Lower leg skin (tissue), 4 donors: Measurements from ENCODE around the gene SAP30. TPM values are rescaled to one million over a fixed set of nuclear protein-coding genes. Genes with fewer than 3 reads are reported as not detected.

ENCODE experiments used
- DNase-seq, 2 donors: peaks; one replicate each; pipeline ENCODE4 v3.0.0-alpha.2; 2019; ENCODE audit warnings: low spot score in 2 of 2
- H3K4me3 ChIP-seq: fragments of 200-600 bp; sonication (generic); 2 replicates; pipeline ENCODE4 v1.5.1; 2017; ENCODE audit warnings: mild to moderate bottlenecking, low read depth; ENCODE audit not compliant: poor library complexity, severe bottlenecking
- POLR2A ChIP-seq, 2 donors: fragments of 450-650 bp; IDR thresholded peaks; one replicate each; pipeline ENCODE4 v1.6.1; 2016 to 2017; ENCODE audit warnings: antibody characterized with exemption in 2 of 2, mild to moderate bottlenecking in 1 of 2, moderate library complexity in 1 of 2
- WGBS, 2 donors: methylation state at CpG; one replicate each; pipeline ENCODE4 v1.1.5; 2018; 5-methylcytosine and 5-hydroxymethylcytosine counted together
- intact Hi-C: fragments of 100-400 bp; cut with DNase I; formaldehyde crosslinking; loops from one replicate; pipeline ENCODE4 v1.15.0; 2023; ENCODE audit warnings: low total_unique reads
- total RNA-seq, 4 donors: library from RNA; depleted of rRNA; stranded (reverse); fragments of >200 nt; gene quantifications; one replicate each; pipeline ENCODE4 v1.1.0, GENCODE V29; 2016
- TF ChIP-seq, protein P1 (sequence below), 3 donors: fragments of 450-650 bp; IDR thresholded peaks; one replicate each; pipeline ENCODE4 v1.5.1; 2016; ENCODE audit warnings: antibody characterized with exemption in 3 of 3, mild to moderate bottlenecking in 3 of 3, moderate library complexity in 2 of 3

The SAP30 gene
- total RNA-seq, 4 donors from 2014 or later: 14.4 to 25.1 (median 18.3) TPM

DNA sequence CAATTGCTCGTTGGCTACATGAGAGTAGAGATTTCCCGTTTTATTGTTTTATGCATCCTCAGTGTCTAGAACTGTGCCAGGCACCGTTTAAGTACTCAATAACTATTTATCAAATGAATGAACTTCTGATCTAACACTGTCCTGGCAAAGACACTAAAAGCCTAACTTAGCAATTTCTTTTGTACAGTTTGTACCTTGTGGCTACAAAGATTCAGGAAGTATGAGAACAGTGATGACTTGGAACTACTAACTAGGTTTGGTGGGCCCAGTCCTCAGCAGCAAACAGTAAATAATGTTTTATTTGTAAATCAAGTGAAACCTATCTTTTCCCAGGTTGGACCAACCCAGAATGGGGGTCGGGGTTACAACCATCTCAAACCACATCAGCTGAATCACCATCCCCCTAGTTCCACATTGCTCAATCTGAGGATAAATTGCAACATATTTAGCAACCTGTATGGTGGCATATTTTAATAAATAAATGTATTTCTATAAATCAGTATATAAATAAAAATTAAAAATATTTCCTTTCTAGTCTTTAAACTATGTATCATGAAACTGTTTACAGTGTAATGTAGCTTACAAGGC, 40.4 kb downstream of the SAP30 start:
- H3K4me3 ChIP-seq: no peak overlapping the region
- intact Hi-C loops: loop anchor here (10.0 kb wide), 1 partner anchor 396 kb away; no protein-coding TSS in a partner anchor
- WGBS, 2 donors: 50 to 55% methylated on average over 4 of the region's 4 CpGs
- DNase-seq: no peak
- TF ChIP-seq, protein P1, sequence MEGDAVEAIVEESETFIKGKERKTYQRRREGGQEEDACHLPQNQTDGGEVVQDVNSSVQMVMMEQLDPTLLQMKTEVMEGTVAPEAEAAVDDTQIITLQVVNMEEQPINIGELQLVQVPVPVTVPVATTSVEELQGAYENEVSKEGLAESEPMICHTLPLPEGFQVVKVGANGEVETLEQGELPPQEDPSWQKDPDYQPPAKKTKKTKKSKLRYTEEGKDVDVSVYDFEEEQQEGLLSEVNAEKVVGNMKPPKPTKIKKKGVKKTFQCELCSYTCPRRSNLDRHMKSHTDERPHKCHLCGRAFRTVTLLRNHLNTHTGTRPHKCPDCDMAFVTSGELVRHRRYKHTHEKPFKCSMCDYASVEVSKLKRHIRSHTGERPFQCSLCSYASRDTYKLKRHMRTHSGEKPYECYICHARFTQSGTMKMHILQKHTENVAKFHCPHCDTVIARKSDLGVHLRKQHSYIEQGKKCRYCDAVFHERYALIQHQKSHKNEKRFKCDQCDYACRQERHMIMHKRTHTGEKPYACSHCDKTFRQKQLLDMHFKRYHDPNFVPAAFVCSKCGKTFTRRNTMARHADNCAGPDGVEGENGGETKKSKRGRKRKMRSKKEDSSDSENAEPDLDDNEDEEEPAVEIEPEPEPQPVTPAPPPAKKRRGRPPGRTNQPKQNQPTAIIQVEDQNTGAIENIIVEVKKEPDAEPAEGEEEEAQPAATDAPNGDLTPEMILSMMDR (IDR thresholded peaks at IDR 0.05): no peak
- no peak for TF ChIP-seq POLR2A (IDR thresholded peaks at IDR 0.05)

DNA sequence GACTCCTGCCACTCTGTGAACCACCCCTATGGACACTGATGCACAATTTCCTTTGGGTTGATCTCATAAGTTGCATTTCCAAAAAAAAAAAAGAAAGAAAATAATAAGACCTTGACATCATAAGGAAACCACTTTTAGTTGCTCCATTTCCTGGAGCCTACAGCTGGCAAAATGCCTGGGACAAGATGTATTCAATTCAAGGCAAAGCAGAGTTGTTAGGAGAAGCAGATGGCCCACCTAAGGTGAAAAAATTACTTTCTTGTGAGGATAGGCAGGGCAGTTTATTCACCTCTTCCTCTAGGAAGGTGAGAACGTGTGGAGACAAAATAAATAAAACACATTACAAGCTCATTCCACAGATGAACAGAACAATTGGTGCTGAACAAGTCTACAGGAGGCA, 42.3 kb downstream of the SAP30 start:
- no peak overlapping the region for H3K4me3 ChIP-seq
- TF ChIP-seq, protein P1 (IDR thresholded peaks at IDR 0.05): no peak
- TF ChIP-seq POLR2A (IDR thresholded peaks at IDR 0.05): no peak
- WGBS, 2 donors: 63 to 83% methylated on average over 1 of the region's 1 CpG
- DNase-seq: no peak
- intact Hi-C loops: loop anchor here (10.0 kb wide), 1 partner anchor 398 kb away; no protein-coding TSS in a partner anchor

DNA sequence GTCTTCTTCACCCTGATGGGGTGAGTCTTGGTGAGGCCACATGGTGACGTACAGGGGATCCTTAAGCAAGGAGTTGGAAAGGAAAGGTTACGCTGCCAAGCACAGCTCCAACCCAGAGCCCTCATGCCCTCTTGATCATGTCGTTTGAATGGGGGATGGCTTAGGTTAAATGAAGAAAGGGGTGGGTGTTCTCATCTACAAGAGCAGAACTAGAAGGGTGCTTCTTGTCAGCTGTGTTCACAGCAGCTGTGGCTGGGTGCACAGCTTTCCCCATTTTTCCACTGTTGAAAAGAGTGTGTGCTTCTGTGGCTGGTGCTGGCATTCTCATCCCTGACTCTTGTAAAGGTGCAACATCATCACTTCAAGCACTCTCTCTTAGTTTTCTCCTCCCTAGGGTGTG, 43.7 kb downstream of the SAP30 start:
- intact Hi-C loops: loop anchor here (10.0 kb wide), 1 partner anchor 400 kb away; no protein-coding TSS in a partner anchor
- no peak for TF ChIP-seq POLR2A (IDR thresholded peaks at IDR 0.05)
- TF ChIP-seq, protein P1 (IDR thresholded peaks at IDR 0.05): no peak
- WGBS, 2 donors: 76 to 80% methylated on average over 3 of the region's 3 CpGs

DNA sequence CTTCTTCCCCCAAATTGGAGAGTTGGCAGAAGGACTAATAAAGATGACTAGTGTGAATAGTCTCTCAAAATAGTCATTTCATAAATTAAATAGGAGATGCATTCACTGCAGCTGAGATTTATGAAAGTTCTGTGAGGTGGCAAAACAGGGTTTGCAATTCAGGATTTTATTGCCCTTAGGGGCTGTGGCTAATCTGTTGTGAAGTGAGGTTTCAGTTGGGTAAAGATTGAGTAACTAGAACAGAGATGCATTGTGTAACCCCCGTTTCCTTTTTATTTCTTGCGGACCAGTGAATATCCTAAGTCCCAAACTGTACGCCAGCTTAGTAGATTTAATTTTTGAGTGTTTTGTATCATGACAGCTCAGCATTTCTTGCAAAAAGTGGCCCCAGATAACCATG, 44.3 kb downstream of the SAP30 start:
- DNase-seq: no peak
- 66 to 69% methylated on average over 3 of the region's 3 CpGs for WGBS, 2 donors
- no peak overlapping the region for H3K4me3 ChIP-seq
- intact Hi-C loops: loop anchor here (5.0 to 10.0 kb wide), 2 partner anchors 93 to 400 kb away; no protein-coding TSS in a partner anchor
- TF ChIP-seq, protein P1 (IDR thresholded peaks at IDR 0.05): no peak
- TF ChIP-seq POLR2A (IDR thresholded peaks at IDR 0.05): no peak

More for the DNA sequence above, 43.7 kb downstream of the SAP30 start:
- no peak for DNase-seq
- H3K4me3 ChIP-seq: no peak overlapping the region

DNA sequence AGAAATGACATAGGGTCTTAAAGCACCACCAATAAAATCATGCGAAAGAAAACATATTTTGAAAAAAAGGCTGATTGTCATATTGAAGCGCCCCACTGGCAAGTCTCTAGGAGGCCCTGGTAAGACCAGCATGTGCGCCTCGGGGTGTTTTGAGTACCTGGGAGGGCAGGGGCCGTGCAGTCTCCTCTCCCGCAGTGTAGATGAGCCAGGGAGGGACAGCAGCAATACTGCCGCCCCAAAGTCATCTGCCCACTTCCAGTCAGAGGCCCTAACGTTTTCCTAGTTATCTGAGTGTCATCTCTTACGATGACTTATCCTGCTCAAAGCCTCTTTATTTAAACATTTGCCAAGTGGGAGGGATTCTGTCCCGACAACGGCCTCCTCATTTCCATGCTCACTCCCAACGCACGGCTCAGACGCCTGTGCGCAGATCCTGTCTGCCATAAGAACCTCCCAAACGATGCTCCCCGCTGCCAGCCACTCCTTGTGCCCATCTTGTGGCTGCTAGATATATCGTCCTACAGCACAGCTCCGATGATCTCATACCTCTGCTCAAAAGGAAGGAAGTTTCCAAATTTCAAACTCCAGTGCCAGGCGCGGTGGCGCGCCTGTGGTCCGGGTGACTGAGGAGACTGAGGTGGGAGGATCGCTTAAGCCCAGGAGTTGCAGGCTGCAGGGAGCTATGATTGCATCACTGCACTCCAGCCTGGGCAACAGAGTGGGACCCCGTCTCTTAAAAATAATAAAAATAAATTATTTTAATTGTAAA, 45.3 kb downstream of the SAP30 start:
- peak; percentile 61 to 86 for DNase-seq
- TF ChIP-seq POLR2A (IDR thresholded peaks at IDR 0.05): no peak
- TF ChIP-seq, protein P1 (IDR thresholded peaks at IDR 0.05): no peak
- intact Hi-C loops: loop anchor here (5.0 to 10.0 kb wide), 2 partner anchors 94 to 401 kb away; no protein-coding TSS in a partner anchor
- 76 to 78% methylated on average over 26 of the region's 26 CpGs for WGBS, 2 donors
- H3K4me3 ChIP-seq: no peak overlapping the region
